Measurements from ENCODE around the gene LAIR2.

The LAIR2 gene

DNA sequence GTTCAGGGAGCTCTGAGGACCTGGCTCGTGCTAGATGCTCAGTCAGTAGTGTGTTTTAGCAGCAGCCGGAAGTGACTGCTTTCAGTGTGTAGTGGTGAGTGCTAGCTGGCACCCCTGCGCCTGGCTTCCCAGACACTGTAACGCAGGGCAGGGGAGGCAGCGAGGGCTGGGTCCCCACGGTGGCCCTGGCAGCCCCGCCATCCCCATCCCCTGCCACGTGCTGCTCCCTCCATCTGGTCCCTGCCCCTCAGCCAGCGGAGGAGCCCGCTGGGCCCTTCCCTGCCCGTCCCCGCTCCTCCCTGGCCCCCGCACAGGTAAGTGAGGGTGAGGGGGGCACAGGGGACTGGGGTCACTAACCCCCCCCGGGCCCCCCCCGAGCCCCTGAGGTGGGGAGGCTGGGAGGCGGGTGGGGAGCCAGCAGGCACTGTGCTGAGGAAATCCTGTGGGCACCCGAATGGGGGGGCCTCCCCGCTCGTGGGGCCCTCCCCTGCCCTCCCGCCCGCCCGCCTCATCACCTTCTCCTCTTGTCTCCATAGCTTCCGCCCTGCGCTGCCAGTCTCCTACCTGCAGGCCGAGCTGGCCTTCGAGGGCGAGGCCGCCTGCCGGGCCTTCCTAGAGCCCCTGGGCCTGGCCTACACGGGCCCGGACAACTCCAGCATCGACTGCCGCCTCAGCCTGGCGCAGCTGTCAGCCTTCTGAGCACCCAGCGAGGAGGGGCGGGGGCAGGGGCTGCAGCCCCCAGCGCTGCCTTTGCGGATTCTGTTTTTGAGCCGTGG lies 42.2 kb upstream of the LAIR2 start:
- H3K27ac ChIP-seq, result no peak overlapping the region
- H3K4me1 ChIP-seq, result peaks cover 4% of the 10 kb centered on the region
- no peak overlapping the region for H3K9ac ChIP-seq
- H3K27me3 ChIP-seq (ENCODE audit: control insufficient read depth, insufficient read depth, low read length), result no peaks in the 10 kb centered on the region
- peaks cover 7% of the 10 kb centered on the region for H3K79me2 ChIP-seq
- H3K4me3 ChIP-seq (ENCODE audit: low read depth, low read length), result no peak overlapping the region
- H2AFZ ChIP-seq, result no peak overlapping the region
- no peaks in the 10 kb centered on the region for H3K9me3 ChIP-seq (ENCODE audit: control insufficient read depth, low read length)
- no peaks in the 10 kb centered on the region for H3K36me3 ChIP-seq (ENCODE audit: control insufficient read depth, insufficient read depth, low read length)
- H3K4me2 ChIP-seq (ENCODE audit: low read length), result no peak overlapping the region
- TF ChIP-seq, protein P1, sequence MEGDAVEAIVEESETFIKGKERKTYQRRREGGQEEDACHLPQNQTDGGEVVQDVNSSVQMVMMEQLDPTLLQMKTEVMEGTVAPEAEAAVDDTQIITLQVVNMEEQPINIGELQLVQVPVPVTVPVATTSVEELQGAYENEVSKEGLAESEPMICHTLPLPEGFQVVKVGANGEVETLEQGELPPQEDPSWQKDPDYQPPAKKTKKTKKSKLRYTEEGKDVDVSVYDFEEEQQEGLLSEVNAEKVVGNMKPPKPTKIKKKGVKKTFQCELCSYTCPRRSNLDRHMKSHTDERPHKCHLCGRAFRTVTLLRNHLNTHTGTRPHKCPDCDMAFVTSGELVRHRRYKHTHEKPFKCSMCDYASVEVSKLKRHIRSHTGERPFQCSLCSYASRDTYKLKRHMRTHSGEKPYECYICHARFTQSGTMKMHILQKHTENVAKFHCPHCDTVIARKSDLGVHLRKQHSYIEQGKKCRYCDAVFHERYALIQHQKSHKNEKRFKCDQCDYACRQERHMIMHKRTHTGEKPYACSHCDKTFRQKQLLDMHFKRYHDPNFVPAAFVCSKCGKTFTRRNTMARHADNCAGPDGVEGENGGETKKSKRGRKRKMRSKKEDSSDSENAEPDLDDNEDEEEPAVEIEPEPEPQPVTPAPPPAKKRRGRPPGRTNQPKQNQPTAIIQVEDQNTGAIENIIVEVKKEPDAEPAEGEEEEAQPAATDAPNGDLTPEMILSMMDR (IDR thresholded peaks at IDR 0.05), result no peak

DNA sequence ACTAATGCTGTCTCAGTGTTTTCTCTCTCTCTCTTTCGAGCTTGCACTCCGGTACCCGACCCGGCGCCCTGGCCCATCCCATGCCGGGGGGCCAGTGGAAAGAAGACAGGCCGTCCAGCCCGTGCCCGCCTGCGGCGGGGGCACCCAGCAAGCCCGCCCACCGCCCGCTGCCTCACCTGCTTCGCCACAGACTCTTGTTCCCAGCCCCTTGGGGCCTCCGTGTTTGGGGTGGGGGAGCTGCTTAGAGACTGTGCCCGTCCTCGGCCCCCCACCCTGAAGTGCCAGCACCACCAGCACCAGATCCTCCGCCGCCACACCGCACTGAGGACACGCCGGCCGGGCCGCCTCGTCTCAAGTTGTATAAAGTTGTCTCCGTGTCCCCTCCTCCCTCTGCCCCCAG lies 41.4 kb upstream of the LAIR2 start:
- no peak overlapping the region for H3K9ac ChIP-seq
- no peak overlapping the region for H2AFZ ChIP-seq
- no peak overlapping the region for H3K27ac ChIP-seq
- no peak overlapping the region for H3K4me2 ChIP-seq (ENCODE audit: low read length)
- no peaks in the 10 kb centered on the region for H3K27me3 ChIP-seq (ENCODE audit: control insufficient read depth, insufficient read depth, low read length)
- no peak overlapping the region for H3K4me3 ChIP-seq (ENCODE audit: low read depth, low read length)
- TF ChIP-seq, protein P1 (IDR thresholded peaks at IDR 0.05), result no peak
- H3K79me2 ChIP-seq, result peaks cover 6% of the 10 kb centered on the region
- peaks cover 4% of the 10 kb centered on the region for H3K4me1 ChIP-seq
- H3K9me3 ChIP-seq (ENCODE audit: control insufficient read depth, low read length), result no peaks in the 10 kb centered on the region
- no peaks in the 10 kb centered on the region for H3K36me3 ChIP-seq (ENCODE audit: control insufficient read depth, insufficient read depth, low read length)

DNA sequence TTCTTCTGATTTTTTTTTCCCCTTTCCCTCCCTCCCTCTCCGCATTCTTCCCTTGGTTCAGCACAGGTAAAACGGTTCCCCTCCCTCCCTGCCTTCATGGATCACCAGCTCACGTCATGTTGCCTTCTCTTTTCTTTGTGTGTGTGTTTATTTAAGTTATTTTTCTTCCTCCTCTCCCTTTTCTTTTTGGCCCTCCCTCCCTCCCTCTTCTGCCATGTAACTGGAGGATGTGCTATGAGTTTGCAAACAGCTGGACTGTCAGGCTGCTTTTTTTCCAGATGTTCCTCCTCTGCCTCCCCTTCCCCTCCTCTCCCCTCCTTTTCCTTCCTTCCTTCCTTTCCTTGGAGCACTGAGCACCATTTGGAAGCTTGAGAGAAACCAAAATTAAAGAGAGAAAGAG lies 41.0 kb upstream of the LAIR2 start:
- Histone ChIP-seq H2AFZ (no peak overlapping the region), H3K4me1 (peaks cover 4% of the 10 kb centered on the region), H3K4me3 (ENCODE audit: low read depth, low read length) (no peak overlapping the region), H3K9me3 (ENCODE audit: control insufficient read depth, low read length) (no peaks in the 10 kb centered on the region), H3K79me2 (peaks cover 6% of the 10 kb centered on the region), H3K4me2 (ENCODE audit: low read length) (no peak overlapping the region), H3K27ac (no peak overlapping the region), H3K9ac (no peak overlapping the region), H3K27me3 (ENCODE audit: control insufficient read depth, insufficient read depth, low read length) (no peaks in the 10 kb centered on the region), H3K36me3 (ENCODE audit: control insufficient read depth, insufficient read depth, low read length) (no peaks in the 10 kb centered on the region)
- TF ChIP-seq, protein P1 (IDR thresholded peaks at IDR 0.05), result no peak

DNA sequence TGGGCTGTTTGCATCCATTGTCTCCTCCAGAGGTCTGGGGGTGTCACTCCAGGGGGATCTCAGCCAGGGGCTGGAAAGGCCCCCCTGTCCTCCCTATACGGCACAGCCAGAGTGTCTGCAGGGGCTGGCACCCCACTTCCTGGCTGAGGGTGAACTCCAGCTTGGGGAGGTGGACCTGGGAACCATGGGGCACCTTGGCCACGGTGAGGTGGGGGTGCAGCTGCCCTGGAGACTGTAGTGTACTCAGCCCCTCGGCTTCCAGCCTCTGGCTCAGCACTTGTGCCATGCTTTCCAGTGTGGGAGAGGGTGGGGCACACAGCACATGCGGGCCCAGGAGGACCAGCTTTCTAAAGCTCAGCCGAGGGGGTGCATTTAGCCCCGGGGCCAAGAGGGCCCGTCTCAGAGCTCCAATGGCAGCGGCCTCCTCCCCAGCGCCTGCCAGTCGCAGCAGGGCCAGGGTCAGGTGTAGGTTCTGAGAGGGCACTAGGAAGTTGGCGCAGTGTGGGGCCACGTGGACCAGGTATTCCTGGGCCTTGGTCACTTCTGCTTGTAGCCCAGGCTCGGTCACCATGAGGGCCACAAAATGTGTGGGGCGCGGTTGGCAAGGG lies 40.5 kb upstream of the LAIR2 start:
- Histone ChIP-seq H3K4me3 (ENCODE audit: low read depth, low read length) (no peak overlapping the region), H2AFZ (no peak overlapping the region), H3K9ac (no peak overlapping the region), H3K9me3 (ENCODE audit: control insufficient read depth, low read length) (no peaks in the 10 kb centered on the region), H3K27me3 (ENCODE audit: control insufficient read depth, insufficient read depth, low read length) (no peaks in the 10 kb centered on the region), H3K4me2 (ENCODE audit: low read length) (no peak overlapping the region), H3K4me1 (peaks cover 4% of the 10 kb centered on the region), H3K36me3 (ENCODE audit: control insufficient read depth, insufficient read depth, low read length) (no peaks in the 10 kb centered on the region), H3K79me2 (peaks cover 6% of the 10 kb centered on the region), H3K27ac (no peak overlapping the region)
- TF ChIP-seq, protein P1 (IDR thresholded peaks at IDR 0.05), result no peak

Data from parathyroid adenoma (tissue), 2 donors.